H1 (cell line): Measurements from ENCODE around the gene ESRRB. TPM values are rescaled to one million over a fixed set of nuclear protein-coding genes. Genes with fewer than 3 reads are reported as not detected.

Experiments
- BCL11A ChIP-seq, 2 experiments: IDR thresholded peaks; one replicate each; pipeline ENCODE4 v1.6.1; 2011; ENCODE audit warnings: low read depth in 2 of 2, low read length in 2 of 2, mild to moderate bottlenecking in 2 of 2
- CBX8 ChIP-seq: fragments of 300-800, 300-1000 bp; sonication (generic); IDR thresholded peaks from 2 replicates; pipeline ENCODE4 v1.7.1; 2016; ENCODE audit warnings: low read depth, low read length, borderline replicate concordance
- JUN ChIP-seq: IDR thresholded peaks from 2 replicates; pipeline ENCODE4 v1.6.1; 2011; ENCODE audit warnings: low read depth, mild to moderate bottlenecking, improper control_type of control experiment, low read length
- POLR2A ChIP-seq, 2 experiments: IDR thresholded peaks; 1 replicate in 1 of 2; 2 replicates in 1 of 2; pipeline ENCODE4 v1.6.1; 2011; ENCODE audit warnings: low read depth in 2 of 2, low read length in 2 of 2, mild to moderate bottlenecking in 2 of 2; ENCODE audit errors: control extremely low read depth in 1 of 2
- SIX5 ChIP-seq: IDR thresholded peaks from 2 replicates; pipeline ENCODE4 v1.6.1; 2011; ENCODE audit warnings: mild to moderate bottlenecking, low read depth, low read length
- polyA plus RNA-seq, 7 experiments: library from polyadenylated mRNA; depleted of rRNA in 3 of 7; stranded (reverse) in 5 of 7; unstranded in 2 of 7; fragments of >200 nt in 5 of 7; fragments of 200-250 nt in 2 of 7; gene quantifications; 1 replicate in 5 of 7; 2 replicates in 1 of 7; 4 replicates in 1 of 7; pipeline versions ENCODE4 v1.2.1 to v1.2.3, GENCODE V29; 2011 to 2013; ENCODE audit warnings: missing spikeins in 2 of 7, mixed read lengths in 2 of 7
- total RNA-seq: library from RNA; stranded (reverse); fragmentation: NEBNext Ultra II Directional; extraction: Animal tissue kit (Norgen Biotek cat#: 25700); gene quantifications from 2 replicates; pipeline ENCODE4 v1.2.1, GENCODE V29; 2021
- TF ChIP-seq, protein P1 (sequence below): fragments of 300-600 bp; sonication (generic); IDR thresholded peaks from 2 replicates; pipeline ENCODE4 v1.7.1; 2012; ENCODE audit warnings: low read length, moderate library complexity, mild to moderate bottlenecking, inconsistent platforms; ENCODE audit not compliant: insufficient replicate concordance
- TF ChIP-seq, protein P2 (sequence below): IDR thresholded peaks from 2 replicates; pipeline ENCODE4 v1.6.1; 2012; ENCODE audit warnings: inconsistent platforms

Gene ESRRB
- total and polyA plus RNA-seq, 2 of the 8 experiments (the other 6 are each of a cell fraction or from before 2014, with no cell fraction given), result 0.29 to 0.45 TPM

DNA sequence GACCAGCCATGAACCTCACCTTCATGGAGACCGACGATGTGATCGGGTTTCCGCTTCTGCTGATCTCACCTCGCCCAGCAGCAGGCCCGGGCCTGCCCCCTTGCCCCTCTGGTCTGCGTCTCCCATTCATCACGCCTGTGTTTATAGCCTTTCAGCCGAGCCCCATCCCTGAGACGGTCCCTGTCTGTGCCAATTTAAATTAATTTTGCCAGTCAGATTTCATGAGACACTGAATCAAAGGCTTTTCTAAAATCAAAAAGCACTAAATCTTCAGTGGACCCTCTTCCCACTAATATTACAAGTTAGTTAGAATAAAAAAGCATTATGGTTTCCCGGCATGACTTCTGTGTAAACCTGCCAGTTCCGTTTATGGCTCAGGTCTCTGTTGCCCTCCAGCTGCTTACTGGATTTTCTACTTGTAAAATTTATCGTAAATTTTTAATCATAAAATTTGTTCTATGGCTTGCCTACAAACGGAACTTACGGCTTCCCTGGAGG, 155.9 kb downstream of the ESRRB start (continued):
- TF ChIP-seq, protein P1, sequence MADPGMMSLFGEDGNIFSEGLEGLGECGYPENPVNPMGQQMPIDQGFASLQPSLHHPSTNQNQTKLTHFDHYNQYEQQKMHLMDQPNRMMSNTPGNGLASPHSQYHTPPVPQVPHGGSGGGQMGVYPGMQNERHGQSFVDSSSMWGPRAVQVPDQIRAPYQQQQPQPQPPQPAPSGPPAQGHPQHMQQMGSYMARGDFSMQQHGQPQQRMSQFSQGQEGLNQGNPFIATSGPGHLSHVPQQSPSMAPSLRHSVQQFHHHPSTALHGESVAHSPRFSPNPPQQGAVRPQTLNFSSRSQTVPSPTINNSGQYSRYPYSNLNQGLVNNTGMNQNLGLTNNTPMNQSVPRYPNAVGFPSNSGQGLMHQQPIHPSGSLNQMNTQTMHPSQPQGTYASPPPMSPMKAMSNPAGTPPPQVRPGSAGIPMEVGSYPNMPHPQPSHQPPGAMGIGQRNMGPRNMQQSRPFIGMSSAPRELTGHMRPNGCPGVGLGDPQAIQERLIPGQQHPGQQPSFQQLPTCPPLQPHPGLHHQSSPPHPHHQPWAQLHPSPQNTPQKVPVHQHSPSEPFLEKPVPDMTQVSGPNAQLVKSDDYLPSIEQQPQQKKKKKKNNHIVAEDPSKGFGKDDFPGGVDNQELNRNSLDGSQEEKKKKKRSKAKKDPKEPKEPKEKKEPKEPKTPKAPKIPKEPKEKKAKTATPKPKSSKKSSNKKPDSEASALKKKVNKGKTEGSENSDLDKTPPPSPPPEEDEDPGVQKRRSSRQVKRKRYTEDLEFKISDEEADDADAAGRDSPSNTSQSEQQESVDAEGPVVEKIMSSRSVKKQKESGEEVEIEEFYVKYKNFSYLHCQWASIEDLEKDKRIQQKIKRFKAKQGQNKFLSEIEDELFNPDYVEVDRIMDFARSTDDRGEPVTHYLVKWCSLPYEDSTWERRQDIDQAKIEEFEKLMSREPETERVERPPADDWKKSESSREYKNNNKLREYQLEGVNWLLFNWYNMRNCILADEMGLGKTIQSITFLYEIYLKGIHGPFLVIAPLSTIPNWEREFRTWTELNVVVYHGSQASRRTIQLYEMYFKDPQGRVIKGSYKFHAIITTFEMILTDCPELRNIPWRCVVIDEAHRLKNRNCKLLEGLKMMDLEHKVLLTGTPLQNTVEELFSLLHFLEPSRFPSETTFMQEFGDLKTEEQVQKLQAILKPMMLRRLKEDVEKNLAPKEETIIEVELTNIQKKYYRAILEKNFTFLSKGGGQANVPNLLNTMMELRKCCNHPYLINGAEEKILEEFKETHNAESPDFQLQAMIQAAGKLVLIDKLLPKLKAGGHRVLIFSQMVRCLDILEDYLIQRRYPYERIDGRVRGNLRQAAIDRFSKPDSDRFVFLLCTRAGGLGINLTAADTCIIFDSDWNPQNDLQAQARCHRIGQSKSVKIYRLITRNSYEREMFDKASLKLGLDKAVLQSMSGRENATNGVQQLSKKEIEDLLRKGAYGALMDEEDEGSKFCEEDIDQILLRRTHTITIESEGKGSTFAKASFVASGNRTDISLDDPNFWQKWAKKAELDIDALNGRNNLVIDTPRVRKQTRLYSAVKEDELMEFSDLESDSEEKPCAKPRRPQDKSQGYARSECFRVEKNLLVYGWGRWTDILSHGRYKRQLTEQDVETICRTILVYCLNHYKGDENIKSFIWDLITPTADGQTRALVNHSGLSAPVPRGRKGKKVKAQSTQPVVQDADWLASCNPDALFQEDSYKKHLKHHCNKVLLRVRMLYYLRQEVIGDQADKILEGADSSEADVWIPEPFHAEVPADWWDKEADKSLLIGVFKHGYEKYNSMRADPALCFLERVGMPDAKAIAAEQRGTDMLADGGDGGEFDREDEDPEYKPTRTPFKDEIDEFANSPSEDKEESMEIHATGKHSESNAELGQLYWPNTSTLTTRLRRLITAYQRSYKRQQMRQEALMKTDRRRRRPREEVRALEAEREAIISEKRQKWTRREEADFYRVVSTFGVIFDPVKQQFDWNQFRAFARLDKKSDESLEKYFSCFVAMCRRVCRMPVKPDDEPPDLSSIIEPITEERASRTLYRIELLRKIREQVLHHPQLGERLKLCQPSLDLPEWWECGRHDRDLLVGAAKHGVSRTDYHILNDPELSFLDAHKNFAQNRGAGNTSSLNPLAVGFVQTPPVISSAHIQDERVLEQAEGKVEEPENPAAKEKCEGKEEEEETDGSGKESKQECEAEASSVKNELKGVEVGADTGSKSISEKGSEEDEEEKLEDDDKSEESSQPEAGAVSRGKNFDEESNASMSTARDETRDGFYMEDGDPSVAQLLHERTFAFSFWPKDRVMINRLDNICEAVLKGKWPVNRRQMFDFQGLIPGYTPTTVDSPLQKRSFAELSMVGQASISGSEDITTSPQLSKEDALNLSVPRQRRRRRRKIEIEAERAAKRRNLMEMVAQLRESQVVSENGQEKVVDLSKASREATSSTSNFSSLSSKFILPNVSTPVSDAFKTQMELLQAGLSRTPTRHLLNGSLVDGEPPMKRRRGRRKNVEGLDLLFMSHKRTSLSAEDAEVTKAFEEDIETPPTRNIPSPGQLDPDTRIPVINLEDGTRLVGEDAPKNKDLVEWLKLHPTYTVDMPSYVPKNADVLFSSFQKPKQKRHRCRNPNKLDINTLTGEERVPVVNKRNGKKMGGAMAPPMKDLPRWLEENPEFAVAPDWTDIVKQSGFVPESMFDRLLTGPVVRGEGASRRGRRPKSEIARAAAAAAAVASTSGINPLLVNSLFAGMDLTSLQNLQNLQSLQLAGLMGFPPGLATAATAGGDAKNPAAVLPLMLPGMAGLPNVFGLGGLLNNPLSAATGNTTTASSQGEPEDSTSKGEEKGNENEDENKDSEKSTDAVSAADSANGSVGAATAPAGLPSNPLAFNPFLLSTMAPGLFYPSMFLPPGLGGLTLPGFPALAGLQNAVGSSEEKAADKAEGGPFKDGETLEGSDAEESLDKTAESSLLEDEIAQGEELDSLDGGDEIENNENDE, result no peak
- no peak for TF ChIP-seq BCL11A (IDR thresholded peaks at IDR 0.05; ENCODE audit: low read depth in 2 of 2, low read length in 2 of 2)
- TF ChIP-seq POLR2A (IDR thresholded peaks at IDR 0.05; ENCODE audit: control extremely low read depth in 1 of 2, low read depth in 2 of 2, low read length in 2 of 2), result no peak
- no peak for TF ChIP-seq JUN
- no peak for TF ChIP-seq CBX8
- TF ChIP-seq SIX5, result no peak
- TF ChIP-seq, protein P2, sequence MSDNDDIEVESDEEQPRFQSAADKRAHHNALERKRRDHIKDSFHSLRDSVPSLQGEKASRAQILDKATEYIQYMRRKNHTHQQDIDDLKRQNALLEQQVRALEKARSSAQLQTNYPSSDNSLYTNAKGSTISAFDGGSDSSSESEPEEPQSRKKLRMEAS, result no peak
